WI38 (cell line): ENCODE results near the gene VPS13A.

Experiments
- H3K4me3 ChIP-seq: 2 replicates; pipeline ENCODE4 v1.5.1; 2011; ENCODE audit warnings: low read depth, mild to moderate bottlenecking, control low read depth, low read length
- TF ChIP-seq, protein P1 (sequence below): IDR thresholded peaks from 2 replicates; pipeline ENCODE4 v1.5.1; 2012; ENCODE audit warnings: low read depth, mild to moderate bottlenecking, control low read depth, low read length

Gene VPS13A

DNA sequence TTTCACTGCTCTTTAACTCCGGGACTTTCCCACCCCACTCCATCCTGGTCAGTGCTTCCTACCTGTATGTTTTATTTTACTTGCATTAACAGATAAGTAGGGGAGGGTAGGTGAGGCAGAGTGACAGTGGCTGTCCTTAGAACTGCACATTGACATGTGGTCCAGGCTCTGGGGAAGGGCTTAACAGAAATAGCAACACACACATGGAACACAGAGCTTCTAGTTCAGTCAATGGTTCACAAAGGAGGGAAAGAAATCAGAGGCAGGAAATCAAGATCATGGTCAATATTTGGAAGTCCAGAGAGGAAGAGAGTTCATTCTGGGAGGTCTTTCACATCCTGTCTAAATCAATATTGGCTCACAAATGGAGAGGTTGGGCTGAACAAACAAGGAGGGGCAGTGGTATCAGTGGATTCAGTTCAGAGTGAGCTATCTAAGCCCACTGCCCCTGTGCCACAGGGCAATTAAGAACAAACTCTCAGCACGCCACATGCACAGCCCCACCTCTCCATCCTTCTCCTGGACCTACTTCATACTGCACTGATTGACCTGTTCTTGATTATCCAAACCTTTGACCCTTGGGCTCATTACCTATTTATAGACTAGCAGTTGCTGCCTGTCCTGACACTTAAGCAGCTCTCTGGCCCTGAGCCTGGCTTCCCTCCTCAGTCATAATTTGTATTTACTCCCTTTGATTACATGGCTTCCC, 6.2 kb upstream of the VPS13A start:
- TF ChIP-seq, protein P1, sequence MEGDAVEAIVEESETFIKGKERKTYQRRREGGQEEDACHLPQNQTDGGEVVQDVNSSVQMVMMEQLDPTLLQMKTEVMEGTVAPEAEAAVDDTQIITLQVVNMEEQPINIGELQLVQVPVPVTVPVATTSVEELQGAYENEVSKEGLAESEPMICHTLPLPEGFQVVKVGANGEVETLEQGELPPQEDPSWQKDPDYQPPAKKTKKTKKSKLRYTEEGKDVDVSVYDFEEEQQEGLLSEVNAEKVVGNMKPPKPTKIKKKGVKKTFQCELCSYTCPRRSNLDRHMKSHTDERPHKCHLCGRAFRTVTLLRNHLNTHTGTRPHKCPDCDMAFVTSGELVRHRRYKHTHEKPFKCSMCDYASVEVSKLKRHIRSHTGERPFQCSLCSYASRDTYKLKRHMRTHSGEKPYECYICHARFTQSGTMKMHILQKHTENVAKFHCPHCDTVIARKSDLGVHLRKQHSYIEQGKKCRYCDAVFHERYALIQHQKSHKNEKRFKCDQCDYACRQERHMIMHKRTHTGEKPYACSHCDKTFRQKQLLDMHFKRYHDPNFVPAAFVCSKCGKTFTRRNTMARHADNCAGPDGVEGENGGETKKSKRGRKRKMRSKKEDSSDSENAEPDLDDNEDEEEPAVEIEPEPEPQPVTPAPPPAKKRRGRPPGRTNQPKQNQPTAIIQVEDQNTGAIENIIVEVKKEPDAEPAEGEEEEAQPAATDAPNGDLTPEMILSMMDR = no peak
- no peak overlapping the region for H3K4me3 ChIP-seq

DNA sequence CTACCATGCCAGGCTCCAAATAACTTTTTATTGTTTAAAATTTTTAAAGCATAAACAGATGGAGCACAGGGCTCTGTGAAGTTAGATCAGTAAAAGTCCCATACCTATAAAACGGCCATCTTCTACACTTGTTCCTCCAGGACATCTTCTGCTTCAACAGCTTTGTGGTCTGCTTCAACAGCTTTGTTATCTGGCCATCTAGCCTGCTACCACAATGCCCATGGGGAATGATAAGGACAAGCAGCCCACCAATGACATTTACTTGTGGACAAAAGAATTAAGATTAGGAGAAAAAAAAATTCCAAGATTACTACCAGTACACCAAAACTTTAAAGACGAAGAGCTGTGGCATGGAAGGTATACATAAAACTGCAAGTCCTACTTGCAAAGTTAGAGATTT, 2.2 kb upstream of the VPS13A start:
- TF ChIP-seq, protein P1 = no peak
- no peak overlapping the region for H3K4me3 ChIP-seq

DNA sequence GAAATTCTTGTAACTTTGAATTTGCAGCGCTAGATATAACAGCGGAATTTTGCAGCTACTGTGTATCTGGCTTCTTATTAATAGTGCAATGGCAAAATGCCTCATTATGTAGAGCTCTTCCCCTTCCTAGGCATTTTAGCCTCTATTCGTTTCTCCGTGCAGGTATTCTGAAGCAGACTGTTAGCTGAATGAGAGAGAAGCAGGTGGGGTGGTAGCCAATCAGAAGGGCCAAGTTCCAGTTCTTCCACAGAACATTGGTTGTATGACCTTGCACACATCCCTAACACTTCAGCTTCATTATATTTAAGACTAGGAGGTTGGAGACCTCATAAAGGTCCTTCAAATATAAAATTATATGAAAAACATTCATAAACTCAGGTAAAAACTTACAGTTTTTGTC, 1.2 kb upstream of the VPS13A start:
- no peak overlapping the region for H3K4me3 ChIP-seq
- TF ChIP-seq, protein P1 = no peak

DNA sequence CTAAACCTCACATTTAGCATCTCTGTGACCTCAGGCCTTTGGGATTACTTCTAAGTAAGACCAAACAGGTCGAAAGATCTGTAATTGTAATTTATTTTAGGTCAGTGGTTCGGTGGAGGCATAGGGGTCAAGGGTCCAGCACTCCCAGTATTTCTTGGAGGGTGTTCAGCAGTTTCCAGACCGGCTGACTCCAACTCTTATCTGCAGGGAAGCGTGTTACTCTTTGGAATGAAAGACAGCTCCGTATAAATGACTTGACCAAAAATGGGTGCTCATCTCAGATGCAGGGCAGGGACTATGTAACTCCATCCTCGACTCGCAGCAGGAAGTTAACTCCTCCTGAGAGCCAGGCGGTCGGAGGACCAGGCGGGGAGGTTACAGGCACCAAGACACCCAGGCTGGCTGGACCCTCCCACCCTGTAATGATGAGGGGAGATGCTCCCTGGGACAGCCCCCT, 620 bp upstream of the VPS13A start:
- TF ChIP-seq, protein P1 = no peak
- peak overlapping the region; percentile 87 for H3K4me3 ChIP-seq

DNA sequence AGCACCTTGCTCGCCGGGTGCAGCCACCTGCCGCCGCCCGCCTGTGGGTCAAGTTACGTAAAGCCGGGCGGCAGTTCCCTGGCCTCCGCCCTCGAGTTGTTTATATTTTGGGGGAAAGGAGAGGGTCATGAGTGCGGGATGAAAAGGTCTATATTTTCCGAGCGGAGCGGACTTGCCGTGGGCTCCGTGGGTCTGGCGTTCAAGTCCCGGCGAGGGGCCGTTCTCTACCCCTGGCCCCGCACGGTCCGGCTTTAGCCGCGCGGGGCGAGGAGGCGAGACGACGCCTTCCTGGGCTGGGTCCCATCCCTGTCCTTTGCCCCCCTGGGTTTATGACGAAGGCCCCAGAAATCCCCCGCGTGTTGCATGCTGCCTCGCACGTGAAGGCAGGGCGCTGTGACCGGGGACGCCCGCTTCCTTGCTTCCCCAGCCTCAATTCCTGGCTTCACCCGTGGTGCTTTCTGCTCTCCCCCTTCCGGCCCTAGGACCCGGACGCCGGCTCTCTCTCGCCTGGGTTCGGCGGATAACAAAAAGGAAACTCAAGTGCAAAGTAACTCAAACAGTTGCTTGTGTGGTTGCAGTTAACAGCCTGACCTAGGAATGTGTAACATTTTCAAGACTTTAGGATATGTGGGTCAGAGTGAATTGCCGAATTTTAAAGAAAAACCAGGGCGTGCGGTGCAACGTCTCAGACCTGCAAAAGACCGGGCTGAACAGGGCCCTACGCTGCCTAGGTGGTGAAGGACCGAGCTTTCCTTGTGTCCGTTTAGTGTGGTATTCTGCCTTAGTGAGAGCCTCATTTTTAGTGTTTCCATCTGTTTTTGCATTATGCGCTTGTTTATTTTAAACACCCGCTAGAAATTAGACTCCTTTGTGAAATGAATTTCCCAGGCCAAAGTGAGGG, 810 bp downstream of the VPS13A start:
- TF ChIP-seq, protein P1 = no peak
- peak overlapping the region; percentile 87 for H3K4me3 ChIP-seq

DNA sequence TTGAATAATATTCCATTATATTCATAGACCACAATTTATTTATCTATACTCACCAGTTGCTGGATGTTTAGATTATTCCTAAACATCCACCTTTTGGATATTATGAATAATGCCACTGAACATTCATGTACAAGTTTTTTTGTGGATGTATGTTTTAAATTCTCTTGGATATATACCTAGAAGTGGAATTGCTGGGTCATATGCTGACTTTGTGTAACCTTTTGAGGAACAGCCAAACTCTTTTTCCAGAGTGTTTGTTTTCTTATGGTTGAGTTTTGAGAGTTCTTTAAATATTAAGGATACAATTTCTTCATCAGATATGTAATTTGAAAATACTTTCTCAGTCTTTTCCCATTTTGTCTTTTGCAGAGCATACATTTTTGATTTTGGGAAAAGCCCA, 2.7 kb downstream of the VPS13A start:
- TF ChIP-seq, protein P1 = no peak
- H3K4me3 ChIP-seq = no peak overlapping the region

DNA sequence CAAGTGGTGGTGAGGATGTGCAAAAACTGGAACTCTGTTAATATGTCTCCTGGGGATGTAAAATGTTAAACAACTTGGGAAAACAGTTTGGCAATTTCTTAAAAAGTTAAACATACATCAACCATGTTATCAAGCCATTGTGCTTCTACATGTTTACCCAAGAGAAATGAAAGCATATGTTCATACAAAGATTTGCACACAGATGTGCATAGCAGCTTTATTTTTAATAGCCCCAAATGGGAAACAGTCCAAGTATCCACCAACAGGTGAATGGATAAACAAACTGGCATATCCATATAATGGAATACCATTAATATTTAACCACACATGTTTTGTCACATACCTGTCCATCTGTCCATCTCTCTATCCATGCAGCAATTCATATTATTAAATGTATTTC, 6.2 kb downstream of the VPS13A start:
- H3K4me3 ChIP-seq = no peak overlapping the region
- TF ChIP-seq, protein P1 = no peak
